Measurements from ENCODE around the gene SPDYE4.
A peak's percentile ranks its signal among the peaks of the same experiment; 100 is the strongest.

SPDYE4 gene

DNA sequence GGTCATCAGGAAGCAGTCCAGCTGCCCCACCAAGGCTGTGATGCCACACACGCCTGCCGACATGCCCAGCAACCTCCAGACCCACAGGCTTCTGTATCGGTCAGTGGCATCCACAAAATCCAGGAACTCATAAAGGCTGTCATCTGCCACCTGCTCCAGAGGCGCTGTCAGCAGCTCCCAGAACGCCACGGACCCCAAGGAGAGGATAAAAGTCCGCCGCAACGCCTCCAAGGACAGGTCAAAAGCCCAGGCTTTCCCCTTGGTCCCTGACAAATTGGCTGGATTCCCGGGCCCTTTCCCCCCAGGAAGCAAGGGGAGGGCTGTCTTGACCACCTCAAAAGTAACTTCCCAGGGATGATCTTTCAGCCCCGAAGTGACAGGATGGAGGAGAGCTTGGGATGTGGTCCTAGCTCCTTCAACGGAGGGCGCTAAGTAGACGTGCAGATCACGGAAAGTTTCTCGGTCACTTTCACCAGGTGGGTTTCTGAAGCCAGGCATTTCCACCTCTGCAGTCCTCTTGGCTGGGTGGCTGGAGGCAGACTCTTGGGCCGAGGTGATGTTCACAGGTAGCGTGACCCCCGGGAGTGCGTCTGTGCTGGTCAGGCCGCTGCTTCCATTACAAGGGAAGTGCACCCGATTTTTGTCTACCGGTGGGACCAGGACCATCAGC is 40.0 kb upstream of the SPDYE4 start:
- Histone ChIP-seq H3K27ac (no peak overlapping the region), H3K36me3 (ENCODE audit: control insufficient read depth, insufficient read depth, low read length) (no peaks in the 10 kb centered on the region), H2AFZ (peak overlapping the region; percentile 97), H3K4me2 (ENCODE audit: low read length) (no peak overlapping the region), H3K27me3 (ENCODE audit: control insufficient read depth, insufficient read depth, low read length) (no peaks in the 10 kb centered on the region), H3K4me1 (peaks cover 4% of the 10 kb centered on the region), H3K4me3 (ENCODE audit: low read depth, low read length) (peak overlapping the region; percentile 53), H3K9ac (no peak overlapping the region), H3K79me2 (no peaks in the 10 kb centered on the region), H3K9me3 (ENCODE audit: control insufficient read depth, low read length) (no peaks in the 10 kb centered on the region)
- TF ChIP-seq CTCF (IDR thresholded peaks at IDR 0.05), result no peak

- Histone ChIP-seq H3K9ac (no peak overlapping the region), H3K9me3 (ENCODE audit: control insufficient read depth, low read length) (no peaks in the 10 kb centered on the region), H3K4me2 (ENCODE audit: low read length) (no peak overlapping the region), H3K27ac (no peak overlapping the region), H2AFZ (no peak overlapping the region), H3K4me3 (ENCODE audit: low read depth, low read length) (no peak overlapping the region), H3K79me2 (no peaks in the 10 kb centered on the region), H3K36me3 (ENCODE audit: control insufficient read depth, insufficient read depth, low read length) (no peaks in the 10 kb centered on the region), H3K4me1 (peaks cover 4% of the 10 kb centered on the region), H3K27me3 (ENCODE audit: control insufficient read depth, insufficient read depth, low read length) (no peaks in the 10 kb centered on the region)
- no peak for TF ChIP-seq CTCF (IDR thresholded peaks at IDR 0.05)
Measured at GRCh38 chr17:8797621-8798175, 39.4 kb upstream of the SPDYE4 start.

DNA sequence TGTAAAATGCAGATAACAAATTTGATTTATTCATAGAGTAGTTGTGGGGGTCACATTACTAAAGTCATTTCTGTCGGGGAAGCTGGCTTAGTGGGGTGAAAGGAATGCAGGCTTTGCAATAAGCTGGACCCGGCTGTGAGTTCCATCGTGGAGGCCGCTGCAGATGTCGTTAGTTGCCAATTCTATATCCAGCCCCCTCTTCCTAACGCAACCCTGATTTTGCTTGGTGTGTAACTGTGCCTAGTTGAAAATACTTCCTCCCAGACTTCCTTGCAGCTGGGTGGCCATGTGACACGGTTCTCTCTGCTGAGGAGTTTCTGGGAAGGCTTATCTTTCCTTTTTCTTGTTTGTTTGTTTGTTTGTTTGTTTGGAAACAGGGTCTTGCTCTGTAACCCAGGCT is 36.3 kb upstream of the SPDYE4 start:
- H3K4me2 ChIP-seq (ENCODE audit: low read length), result no peak overlapping the region
- no peaks in the 10 kb centered on the region for H3K27me3 ChIP-seq (ENCODE audit: control insufficient read depth, insufficient read depth, low read length)
- no peaks in the 10 kb centered on the region for H3K79me2 ChIP-seq
- H3K4me1 ChIP-seq, result peaks cover under 1% of the 10 kb centered on the region
- H3K9me3 ChIP-seq (ENCODE audit: control insufficient read depth, low read length), result no peaks in the 10 kb centered on the region
- H3K36me3 ChIP-seq (ENCODE audit: control insufficient read depth, insufficient read depth, low read length), result no peaks in the 10 kb centered on the region
- no peak overlapping the region for H3K27ac ChIP-seq
- H2AFZ ChIP-seq, result no peak overlapping the region
- H3K4me3 ChIP-seq (ENCODE audit: low read depth, low read length), result no peak overlapping the region
- no peak overlapping the region for H3K9ac ChIP-seq
- TF ChIP-seq CTCF (IDR thresholded peaks at IDR 0.05), result no peak

- no peak for TF ChIP-seq CTCF (IDR thresholded peaks at IDR 0.05)
- no peaks in the 10 kb centered on the region for H3K79me2 ChIP-seq
Measured at GRCh38 chr17:8793649-8794048, 35.3 kb upstream of the SPDYE4 start.

DNA sequence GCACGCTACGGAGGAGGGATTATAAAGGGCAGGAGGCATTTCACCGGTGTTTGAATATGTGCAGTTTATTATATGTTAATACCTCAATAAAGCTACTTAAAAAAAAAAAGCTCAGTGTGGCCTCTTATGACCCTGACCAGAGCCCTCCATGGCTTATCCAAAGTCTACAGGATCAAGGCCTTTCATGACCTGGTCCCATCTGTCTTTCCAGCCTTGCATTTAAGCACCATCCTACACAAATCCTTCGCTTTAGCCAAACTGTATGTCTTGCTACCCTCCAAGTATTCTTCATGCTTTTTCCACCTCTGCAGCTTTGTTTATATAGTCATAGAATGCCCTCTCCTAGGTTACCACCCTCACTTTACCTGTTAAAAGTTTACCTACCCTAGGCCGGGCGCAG is 34.3 kb upstream of the SPDYE4 start:
- H3K36me3 ChIP-seq (ENCODE audit: control insufficient read depth, insufficient read depth, low read length), result no peaks in the 10 kb centered on the region
- TF ChIP-seq CTCF (IDR thresholded peaks at IDR 0.05), result no peak
- H3K9me3 ChIP-seq (ENCODE audit: control insufficient read depth, low read length), result no peaks in the 10 kb centered on the region
- H3K27me3 ChIP-seq (ENCODE audit: control insufficient read depth, insufficient read depth, low read length), result no peaks in the 10 kb centered on the region
- H2AFZ ChIP-seq, result no peak overlapping the region
- no peak overlapping the region for H3K4me2 ChIP-seq (ENCODE audit: low read length)
- H3K27ac ChIP-seq, result no peak overlapping the region
- no peak overlapping the region for H3K9ac ChIP-seq
- no peaks in the 10 kb centered on the region for H3K79me2 ChIP-seq
- no peak overlapping the region for H3K4me3 ChIP-seq (ENCODE audit: low read depth, low read length)
- no peaks in the 10 kb centered on the region for H3K4me1 ChIP-seq

More at GRCh38 chr17:8793649-8794048, 35.3 kb upstream of the SPDYE4 start:
- H3K9ac ChIP-seq, result no peak overlapping the region
- no peaks in the 10 kb centered on the region for H3K36me3 ChIP-seq (ENCODE audit: control insufficient read depth, insufficient read depth, low read length)
- no peaks in the 10 kb centered on the region for H3K27me3 ChIP-seq (ENCODE audit: control insufficient read depth, insufficient read depth, low read length)
- H3K4me3 ChIP-seq (ENCODE audit: low read depth, low read length), result no peak overlapping the region
- no peak overlapping the region for H2AFZ ChIP-seq
- no peak overlapping the region for H3K27ac ChIP-seq
- no peaks in the 10 kb centered on the region for H3K4me1 ChIP-seq
- no peak overlapping the region for H3K4me2 ChIP-seq (ENCODE audit: low read length)
- no peaks in the 10 kb centered on the region for H3K9me3 ChIP-seq (ENCODE audit: control insufficient read depth, low read length)

All from parathyroid adenoma (tissue), 2 donors.